GM20000 (cell line): Measurements from ENCODE around the gene NAV1.
"Not testable (repeated sequence)": the region's sequence is repeated elsewhere in the genome, so short reads cannot be mapped to it uniquely, and the experiment has no call there.

Experiments
- DNase-seq: peaks from one replicate; pipeline ENCODE4 v3.0.0; 2012; ENCODE audit warnings: low spot score
- CTCF ChIP-seq: IDR thresholded peaks from 2 replicates; pipeline ENCODE4 v1.5.1; 2012; ENCODE audit warnings: mild to moderate bottlenecking, control low read depth; ENCODE audit errors: extremely low read depth, missing control alignments

NAV1 gene

GRCh38 chr1:201573923-201574322 is 35.0 kb downstream of the NAV1 start:
- DNase-seq, result no peak
- TF ChIP-seq CTCF, result no peak

- no peak for TF ChIP-seq CTCF
- no peak for DNase-seq
These were observed 37.0 kb downstream of the NAV1 start for GRCh38 chr1:201575912-201576311.

DNA sequence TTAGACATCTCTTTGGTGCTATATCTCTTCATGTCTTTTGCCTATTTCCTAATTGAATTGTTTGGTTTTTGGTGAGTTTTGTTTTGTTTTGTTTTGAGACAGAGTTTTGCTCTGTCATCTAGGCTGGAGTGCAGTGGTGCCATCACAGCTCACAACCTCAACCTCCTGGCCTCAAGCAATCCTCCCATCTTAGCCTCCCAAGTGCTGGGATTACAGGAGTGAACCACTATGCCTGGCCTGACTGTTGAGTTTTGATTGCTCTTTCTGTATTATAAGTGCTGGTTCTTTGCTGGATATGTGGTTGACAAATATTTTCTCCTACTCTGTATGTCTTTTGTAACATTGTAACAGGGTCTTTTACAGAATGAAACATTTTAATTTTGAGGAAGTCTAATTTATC is 38.0 kb downstream of the NAV1 start:
- no peak for DNase-seq
- TF ChIP-seq CTCF, result no peak

DNA sequence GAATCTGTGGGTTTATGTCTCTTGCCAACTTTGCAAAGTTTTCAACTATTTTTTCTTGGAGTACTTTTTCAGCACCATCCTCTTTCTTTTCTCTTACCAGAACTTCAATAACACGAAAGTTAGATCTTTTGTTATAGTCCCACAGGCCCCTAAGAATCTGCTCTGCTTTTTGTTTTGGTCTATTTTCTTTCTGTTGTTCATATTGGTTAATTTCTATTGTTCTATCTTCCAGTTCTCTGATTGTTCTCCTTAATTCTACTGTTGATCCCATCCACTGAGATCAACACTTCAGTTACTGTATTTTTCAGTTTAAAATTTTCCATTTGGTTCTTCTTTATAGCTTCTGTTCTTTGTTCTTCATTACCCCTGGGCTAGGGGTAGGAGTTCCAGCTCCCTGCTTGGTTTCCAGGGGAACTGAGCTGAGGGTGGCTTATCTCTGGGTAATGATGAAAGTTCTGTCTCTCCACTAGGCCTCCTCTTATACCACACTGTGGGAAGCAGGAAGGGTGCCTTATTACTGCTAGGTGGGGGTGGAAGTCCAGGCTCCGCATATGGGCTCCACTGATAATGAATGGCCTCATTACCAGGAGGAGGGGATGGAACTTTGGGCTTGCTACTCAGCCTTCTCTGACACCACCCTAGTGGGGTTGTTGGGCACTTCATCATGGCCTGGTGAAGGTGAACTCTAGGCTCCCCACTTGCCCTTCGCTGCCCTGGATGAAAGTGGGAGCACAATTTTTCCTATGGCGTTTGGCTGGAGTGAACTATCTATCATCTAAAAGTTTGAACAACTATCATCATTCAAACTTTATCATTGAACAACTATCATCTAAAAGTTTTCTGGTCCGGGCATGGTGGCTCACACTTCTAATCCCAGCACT is 39.3 kb downstream of the NAV1 start:
- no peak for TF ChIP-seq CTCF
- DNase-seq, result no peak

- DNase-seq, result not testable (repeated sequence)
These were observed 42.4 kb downstream of the NAV1 start for GRCh38 chr1:201581371-201581770.

- DNase-seq, result no peak
- no peak for TF ChIP-seq CTCF
These were observed 43.9 kb downstream of the NAV1 start for GRCh38 chr1:201582705-201583442.

- no peak for DNase-seq
- no peak for TF ChIP-seq CTCF
These were observed 44.7 kb downstream of the NAV1 start for GRCh38 chr1:201583663-201584062.
